Activated naive CD8-positive, alpha-beta T cell treated with anti-CD3 and anti-CD28 coated beads for 36 hours (primary cell): Measurements from ENCODE around the gene LHX1. TPM values are rescaled to one million over a fixed set of nuclear protein-coding genes. Genes with fewer than 3 reads are reported as not detected.
A peak's percentile ranks its signal among the peaks of the same experiment; 100 is the strongest.

Experiments used
- DNase-seq: peaks from one replicate; pipeline ENCODE4 v3.0.0; 2021
- H3K27ac Mint-ChIP-seq: one replicate; pipeline ENCODE4 v1.8.0; 2022; ENCODE audit warnings: mild to moderate bottlenecking, moderate library complexity, mixed read lengths
- H3K27me3 Mint-ChIP-seq: one replicate; pipeline ENCODE4 v1.8.0; 2022; ENCODE audit warnings: mild to moderate bottlenecking, mixed read lengths
- H3K36me3 Mint-ChIP-seq: one replicate; pipeline ENCODE4 v1.8.0; 2021; ENCODE audit warnings: mild to moderate bottlenecking, mixed read lengths
- H3K4me1 Mint-ChIP-seq: one replicate; pipeline ENCODE4 v1.8.0; 2021; ENCODE audit warnings: mixed read lengths
- H3K4me3 Mint-ChIP-seq: one replicate; pipeline ENCODE4 v1.8.0; 2022; ENCODE audit warnings: mild to moderate bottlenecking, moderate library complexity, mixed read lengths
- H3K9me3 Mint-ChIP-seq: one replicate; pipeline ENCODE4 v1.8.0; 2022; ENCODE audit warnings: mixed read lengths
- total RNA-seq, 2 experiments: library from RNA; stranded (reverse); gene quantifications; one replicate each; pipeline ENCODE4 v1.2.3, GENCODE V29; 2021

LHX1 gene
- total RNA-seq, 2 experiments from 2014 or later: 0.30 TPM; not detected in 1

- no peak for DNase-seq
- no peak overlapping the region for H3K4me3 Mint-ChIP-seq
- no peaks in the 10 kb centered on the region for H3K36me3 Mint-ChIP-seq
- H3K9me3 Mint-ChIP-seq: no peaks in the 10 kb centered on the region
- peaks cover 88% of the 10 kb centered on the region for H3K27me3 Mint-ChIP-seq
- H3K27ac Mint-ChIP-seq: no peak overlapping the region
- H3K4me1 Mint-ChIP-seq: peaks cover 47% of the 10 kb centered on the region
These were observed 3.3 kb downstream of the LHX1 start for GRCh38 chr17:36940313-36941264.

- Mint-ChIP-seq H3K4me1 (peaks cover 39% of the 10 kb centered on the region), H3K9me3 (no peaks in the 10 kb centered on the region), H3K27ac (no peak overlapping the region), H3K4me3 (no peak overlapping the region), H3K27me3 (peaks cover 88% of the 10 kb centered on the region), H3K36me3 (no peaks in the 10 kb centered on the region)
- no peak for DNase-seq
These were observed 4.2 kb downstream of the LHX1 start for GRCh38 chr17:36941265-36942010.

GRCh38 chr17:36942019-36942599, 4.8 kb downstream of the LHX1 start:
- H3K4me1 Mint-ChIP-seq: peaks cover 42% of the 10 kb centered on the region
- H3K4me3 Mint-ChIP-seq: no peak overlapping the region
- H3K36me3 Mint-ChIP-seq: no peaks in the 10 kb centered on the region
- no peaks in the 10 kb centered on the region for H3K9me3 Mint-ChIP-seq
- H3K27me3 Mint-ChIP-seq: peaks cover 88% of the 10 kb centered on the region
- no peak overlapping the region for H3K27ac Mint-ChIP-seq
- DNase-seq: no peak

GRCh38 chr17:36942631-36943125, 5.4 kb downstream of the LHX1 start:
- Mint-ChIP-seq H3K27ac (no peak overlapping the region), H3K4me1 (peaks cover 41% of the 10 kb centered on the region), H3K36me3 (no peaks in the 10 kb centered on the region), H3K9me3 (no peaks in the 10 kb centered on the region), H3K4me3 (no peak overlapping the region), H3K27me3 (peaks cover 88% of the 10 kb centered on the region)
- DNase-seq: no peak

GRCh38 chr17:36943250-36944191, 6.2 kb downstream of the LHX1 start:
- peak; percentile 12 for DNase-seq
- Mint-ChIP-seq H3K4me1 (peaks cover 43% of the 10 kb centered on the region), H3K27me3 (peaks cover 82% of the 10 kb centered on the region), H3K4me3 (no peak overlapping the region), H3K36me3 (no peaks in the 10 kb centered on the region), H3K27ac (no peak overlapping the region), H3K9me3 (no peaks in the 10 kb centered on the region)

GRCh38 chr17:36944553-36944952, 7.3 kb downstream of the LHX1 start:
- Mint-ChIP-seq H3K27ac (no peak overlapping the region), H3K36me3 (peaks cover 4% of the 10 kb centered on the region)
- no peak for DNase-seq

GRCh38 chr17:36945140-36945539, 7.9 kb downstream of the LHX1 start:
- Mint-ChIP-seq H3K4me1 (peaks cover 46% of the 10 kb centered on the region), H3K4me3 (no peak overlapping the region), H3K9me3 (no peaks in the 10 kb centered on the region), H3K36me3 (peaks cover 10% of the 10 kb centered on the region), H3K27me3 (peaks cover 68% of the 10 kb centered on the region), H3K27ac (no peak overlapping the region)
- DNase-seq: no peak

More at GRCh38 chr17:36944553-36944952, 7.3 kb downstream of the LHX1 start:
- H3K4me1 Mint-ChIP-seq: peaks cover 43% of the 10 kb centered on the region
- H3K27me3 Mint-ChIP-seq: peaks cover 74% of the 10 kb centered on the region
- no peak overlapping the region for H3K4me3 Mint-ChIP-seq
- H3K9me3 Mint-ChIP-seq: no peaks in the 10 kb centered on the region

GRCh38 chr17:36945959-36946725, 8.9 kb downstream of the LHX1 start:
- H3K27ac Mint-ChIP-seq: no peak overlapping the region
- no peaks in the 10 kb centered on the region for H3K9me3 Mint-ChIP-seq
- H3K4me3 Mint-ChIP-seq: no peak overlapping the region
- H3K27me3 Mint-ChIP-seq: peaks cover 58% of the 10 kb centered on the region
- DNase-seq: no peak
- peaks cover 19% of the 10 kb centered on the region for H3K36me3 Mint-ChIP-seq
- peaks cover 50% of the 10 kb centered on the region for H3K4me1 Mint-ChIP-seq

GRCh38 chr17:36946726-36947091, 9.4 kb downstream of the LHX1 start:
- peaks cover 47% of the 10 kb centered on the region for H3K4me1 Mint-ChIP-seq
- H3K27ac Mint-ChIP-seq: no peak overlapping the region
- H3K36me3 Mint-ChIP-seq: peaks cover 19% of the 10 kb centered on the region
- no peaks in the 10 kb centered on the region for H3K9me3 Mint-ChIP-seq
- peaks cover 52% of the 10 kb centered on the region for H3K27me3 Mint-ChIP-seq
- H3K4me3 Mint-ChIP-seq: no peak overlapping the region
- no peak for DNase-seq

GRCh38 chr17:36947922-36948716, 10.8 kb downstream of the LHX1 start:
- Mint-ChIP-seq H3K27me3 (peaks cover 48% of the 10 kb centered on the region), H3K4me1 (peaks cover 58% of the 10 kb centered on the region), H3K9me3 (no peaks in the 10 kb centered on the region), H3K4me3 (peak overlapping the region; percentile 92), H3K27ac (peak overlapping the region; percentile 97), H3K36me3 (peaks cover 33% of the 10 kb centered on the region)
- no peak for DNase-seq

GRCh38 chr17:36948717-36949460, 11.6 kb downstream of the LHX1 start, which contains the start of gene AATF:
Gene AATF (plus strand): TSS chr17:36948954. CDS start chr17:36949126, 172 bp downstream.
- Mint-ChIP-seq H3K9me3 (no peaks in the 10 kb centered on the region), H3K27ac (peak within 1 kb of the TSS; percentile 97), H3K27me3 (peaks cover 40% of the 10 kb centered on the region), H3K4me1 (peaks cover 58% of the 10 kb centered on the region), H3K36me3 (peaks cover 39% of the 10 kb centered on the region), H3K4me3 (peak within 1 kb of the TSS; percentile 92)
- peak; percentile 98 for DNase-seq

GRCh38 chr17:36949461-36949927, 12.2 kb downstream of the LHX1 start:
- Mint-ChIP-seq H3K27ac (peak overlapping the region; percentile 97), H3K36me3 (peaks cover 45% of the 10 kb centered on the region), H3K27me3 (peaks cover 35% of the 10 kb centered on the region), H3K9me3 (no peaks in the 10 kb centered on the region), H3K4me3 (peak overlapping the region; percentile 92), H3K4me1 (peaks cover 62% of the 10 kb centered on the region)
- no peak for DNase-seq
